IMR-90 (cell line): ENCODE results near the gene KRABD2.
A peak's percentile ranks its signal among the peaks of the same experiment; 100 is the strongest.

Experiments
- ATAC-seq: fragments of 200-7000 bp; cut with Tn5 transposase; 2 replicates; pipeline ENCODE4 v1.9.1; 2020; ENCODE audit warnings: low read depth, mild to moderate bottlenecking, moderate library complexity
- BruUV-seq: library from RNA; stranded (reverse); fragments of 400-500 nt; replicated peaks from 2 replicates; lab custom pipeline; 2021; lab: Mats Ljungman, UMichigan
- CTCF ChIA-PET: fragments of 300-600 bp; formaldehyde crosslinking; extraction: SDS; loops from one replicate; lab custom pipeline; 2021; ENCODE audit warnings: antibody characterized with exemption; lab: Yijun Ruan, JAX
- POLR2A ChIA-PET: fragments of 300-600 bp; sonication (Branson Sonifier 250); formaldehyde crosslinking; loops from one replicate; lab custom pipeline; 2022; ENCODE audit warnings: antibody characterized with exemption; ENCODE audit not compliant: unreplicated experiment; lab: Charles Lee
- DNase-seq: peaks from one replicate; pipeline ENCODE4 v3.0.0; 2013
- H2AFZ ChIP-seq: replicated peaks from 2 replicates; pipeline ENCODE3; 2013; ENCODE audit warnings: low read length, mild to moderate bottlenecking; ENCODE audit not compliant: poor library complexity
- H2AK5ac ChIP-seq: 2 replicates; pipeline ENCODE4 v1.6.1; 2013; ENCODE audit warnings: low read depth, low read length, inconsistent platforms
- H2AK9ac ChIP-seq: replicated peaks from 2 replicates; pipeline ENCODE3; 2013; ENCODE audit warnings: mild to moderate bottlenecking, low read depth, low read length, moderate library complexity; ENCODE audit not compliant: poor library complexity
- H2BK120ac ChIP-seq: 2 replicates; pipeline ENCODE4 v1.6.1; 2013; ENCODE audit warnings: low read depth, low read length, inconsistent platforms
- H2BK15ac ChIP-seq: 3 replicates; pipeline ENCODE4 v1.6.1; 2013; ENCODE audit warnings: low read depth, low read length, inconsistent platforms
- H2BK20ac ChIP-seq: 2 replicates; pipeline ENCODE4 v1.6.1; 2013; ENCODE audit warnings: low read depth, mild to moderate bottlenecking, inconsistent platforms, low read length, moderate library complexity
- H2BK5ac ChIP-seq: 2 replicates; pipeline ENCODE4 v1.6.1; 2013; ENCODE audit warnings: mild to moderate bottlenecking, low read depth, low read length, inconsistent platforms; ENCODE audit not compliant: poor library complexity, severe bottlenecking
- H3K14ac ChIP-seq: replicated peaks from 2 replicates; pipeline ENCODE4 v1.6.1; 2013; ENCODE audit warnings: low read depth, low read length, inconsistent platforms
- H3K18ac ChIP-seq: 2 replicates; pipeline ENCODE4 v1.6.1; 2013; ENCODE audit warnings: low read depth, low read length, control low read depth
- H3K23ac ChIP-seq: 2 replicates; pipeline ENCODE4 v1.6.1; 2013; ENCODE audit warnings: low read depth, low read length, inconsistent platforms
- H3K27ac ChIP-seq: 2 replicates; pipeline ENCODE4 v1.5.1; 2013; ENCODE audit warnings: mild to moderate bottlenecking, control low read depth, low read length; ENCODE audit not compliant: insufficient read depth
- H3K27me3 ChIP-seq: 2 replicates; pipeline ENCODE4 v1.6.1; 2013; ENCODE audit warnings: low read length; ENCODE audit not compliant: control insufficient read depth, insufficient read depth
- H3K36me3 ChIP-seq: 2 replicates; pipeline ENCODE4 v1.6.1; 2013; ENCODE audit warnings: low read length, mixed read lengths; ENCODE audit not compliant: control insufficient read depth, insufficient read depth
- H3K4ac ChIP-seq: 2 replicates; pipeline ENCODE4 v1.6.1; 2013; ENCODE audit warnings: low read depth, low read length, inconsistent platforms
- H3K4me1 ChIP-seq: 2 replicates; pipeline ENCODE4 v1.6.1; 2013; ENCODE audit warnings: low read length, mixed read lengths; ENCODE audit not compliant: control insufficient read depth, insufficient read depth
- H3K4me2 ChIP-seq: 2 replicates; pipeline ENCODE4 v1.6.1; 2013; ENCODE audit warnings: low read depth, mild to moderate bottlenecking, control low read depth, low read length, moderate library complexity
- H3K4me3 ChIP-seq: 2 replicates; pipeline ENCODE4 v1.5.1; 2013; ENCODE audit warnings: low read depth, mild to moderate bottlenecking, control low read depth, low read length, moderate library complexity; ENCODE audit not compliant: insufficient read depth
- H3K56ac ChIP-seq: 2 replicates; pipeline ENCODE4 v1.6.1; 2013; ENCODE audit warnings: low read length, inconsistent platforms; ENCODE audit not compliant: insufficient read depth; ENCODE audit errors: extremely low read depth
- H3K79me1 ChIP-seq, 2 experiments: 2 replicates each; pipeline ENCODE4 v1.6.1; 2013; ENCODE audit warnings: low read length in 2 of 2, inconsistent platforms in 1 of 2, low read depth in 1 of 2
- H3K9ac ChIP-seq: 2 replicates; pipeline ENCODE4 v1.6.1; 2013; ENCODE audit warnings: low read depth, low read length, control low read depth
- H3K9me1 ChIP-seq: 2 replicates; pipeline ENCODE4 v1.6.1; 2013; ENCODE audit warnings: low read length, inconsistent platforms; ENCODE audit not compliant: insufficient read depth
- H3K9me3 ChIP-seq: 2 replicates; pipeline ENCODE4 v1.6.1; 2013; ENCODE audit warnings: low read length; ENCODE audit not compliant: control insufficient read depth, insufficient read depth
- H4K20me1 ChIP-seq: 2 replicates; pipeline ENCODE4 v1.6.1; 2013; ENCODE audit warnings: low read length, inconsistent platforms; ENCODE audit not compliant: insufficient read depth
- H4K5ac ChIP-seq: 2 replicates; pipeline ENCODE4 v1.6.1; 2013; ENCODE audit warnings: mild to moderate bottlenecking, low read depth, low read length, control low read depth
- H4K8ac ChIP-seq, 2 experiments: 2 replicates each; pipeline ENCODE4 v1.6.1; 2013; ENCODE audit warnings: low read depth in 2 of 2, low read length in 2 of 2, control low read depth in 1 of 2, inconsistent platforms in 1 of 2
- H4K91ac ChIP-seq: 2 replicates; pipeline ENCODE4 v1.6.1; 2013; ENCODE audit warnings: low read depth, low read length, inconsistent platforms; ENCODE audit not compliant: insufficient read depth
- BHLHE40 ChIP-seq: fragments of 150-350 bp; IDR thresholded peaks from 2 replicates; pipeline ENCODE4 v1.6.1; 2016; ENCODE audit warnings: mild to moderate bottlenecking, low read depth, low read length
- CEBPB ChIP-seq: IDR thresholded peaks from 2 replicates; pipeline ENCODE4 v1.6.1; 2012; ENCODE audit warnings: low read depth, low read length, improper control_type of control experiment
- CHD1 ChIP-seq: IDR thresholded peaks from 2 replicates; pipeline ENCODE4 v1.6.1; 2012; ENCODE audit warnings: low read depth, low read length, improper control_type of control experiment
- CTCF ChIP-seq: conservative IDR thresholded peaks from 2 replicates; pipeline ENCODE4 v1.5.1; 2012; ENCODE audit warnings: mild to moderate bottlenecking, low read depth, low read length, improper control_type of control experiment
- ELK1 ChIP-seq: fragments of 150-350 bp; IDR thresholded peaks from 2 replicates; pipeline ENCODE4 v1.6.1; 2016; ENCODE audit warnings: low read depth, mild to moderate bottlenecking, low read length, moderate library complexity, borderline replicate concordance
- FOS ChIP-seq: fragments of 150-350 bp; IDR thresholded peaks from 2 replicates; pipeline ENCODE4 v1.6.1; 2016; ENCODE audit warnings: low read depth, low read length
- MAFK ChIP-seq: IDR thresholded peaks from 2 replicates; pipeline ENCODE4 v1.6.1; 2012; ENCODE audit warnings: low read depth, low read length, improper control_type of control experiment
- MAZ ChIP-seq: IDR thresholded peaks from 2 replicates; pipeline ENCODE4 v1.6.1; 2012; ENCODE audit warnings: low read depth, mild to moderate bottlenecking, low read length, improper control_type of control experiment, moderate library complexity, borderline replicate concordance
- MXI1 ChIP-seq: IDR thresholded peaks from 2 replicates; pipeline ENCODE4 v1.6.1; 2012; ENCODE audit warnings: low read depth, mild to moderate bottlenecking, low read length, moderate library complexity, borderline replicate concordance
- NFE2L2 ChIP-seq: fragments of 150-350 bp; IDR thresholded peaks from 2 replicates; pipeline ENCODE4 v1.6.1; 2016; ENCODE audit warnings: low read depth, mild to moderate bottlenecking, low read length
- POLR2A ChIP-seq: IDR thresholded peaks from 2 replicates; pipeline ENCODE4 v1.6.1; 2012; ENCODE audit warnings: mild to moderate bottlenecking, low read depth, low read length
- RAD21 ChIP-seq: IDR thresholded peaks from 2 replicates; pipeline ENCODE4 v1.6.1; 2012; ENCODE audit warnings: low read length, improper control_type of control experiment
- RCOR1 ChIP-seq: IDR thresholded peaks from 2 replicates; pipeline ENCODE4 v1.6.1; 2012; ENCODE audit warnings: mild to moderate bottlenecking, low read length, improper control_type of control experiment; ENCODE audit not compliant: insufficient replicate concordance
- RFX5 ChIP-seq: IDR thresholded peaks from 2 replicates; pipeline ENCODE4 v1.8.0; 2012; ENCODE audit warnings: low read depth, mild to moderate bottlenecking, low read length, moderate library complexity
- SMC3 ChIP-seq: fragments of 150-350 bp; IDR thresholded peaks from 2 replicates; pipeline ENCODE4 v1.6.1; 2016; ENCODE audit warnings: low read depth, mild to moderate bottlenecking, antibody characterized with exemption, low read length, moderate library complexity
- USF2 ChIP-seq: fragments of 150-350 bp; IDR thresholded peaks from 2 replicates; pipeline ENCODE4 v1.6.1; 2017; ENCODE audit warnings: mild to moderate bottlenecking, antibody characterized with exemption, low read length, low read depth
- WGBS, 2 experiments: methylation state at CpG; one replicate each; pipeline versions ENCODE4 v1.1.5 to v1.1.7; 2013; ENCODE audit warnings: missing lambda C conversion rate in 2 of 2; ENCODE audit not compliant: insufficient read length in 1 of 2; ENCODE audit errors: extremely low coverage in 2 of 2; 5-methylcytosine and 5-hydroxymethylcytosine counted together
- dilution Hi-C: fragments of 300-500 bp; cut with HindIII; formaldehyde crosslinking; loops from one replicate; pipeline ENCODE4 v1.14.3; 2018; ENCODE audit warnings: low sequenced_read_pairs; ENCODE audit not compliant: unreplicated experiment
- in situ Hi-C: fragments of 300-500 bp; cut with MboI; formaldehyde crosslinking; loops from 3 replicates; pipeline ENCODE4 v1.14.3; 2019; ENCODE audit warnings: low sequenced_read_pairs, inconsistent platforms, mixed read lengths
- intact Hi-C: fragments of 100-400 bp; cut with micrococcal nuclease; formaldehyde crosslinking; loops from 2 replicates; pipeline ENCODE4 v1.10.0; 2022

Gene KRABD2

GRCh38 chr17:8405499-8406016 is 29.1 kb upstream of the KRABD2 start:
- intact Hi-C loops, result no loop called here
- DNase-seq, result no peak
- no peaks in the 10 kb centered on the region for H3K36me3 ChIP-seq

More at GRCh38 chr17:8405499-8406016, 29.1 kb upstream of the KRABD2 start:
- H3K4me1 ChIP-seq, result no peaks in the 10 kb centered on the region
- no peak overlapping the region for H2BK120ac ChIP-seq
- H4K20me1 ChIP-seq, result no peaks in the 10 kb centered on the region
- H3K4ac ChIP-seq, result no peak overlapping the region
- ChIA-PET CTCF (interaction anchor here (0.6 kb wide), 1 partner anchor 10 kb away, joined by 3 read pairs; no protein-coding TSS in a partner anchor), POLR2A (no interaction called here)
- dilution Hi-C loops, result no loop called here
- peaks cover 6% of the 10 kb centered on the region for H3K27me3 ChIP-seq
- H3K23ac ChIP-seq, result no peak overlapping the region
- TF ChIP-seq CTCF (no peak), SMC3 (no peak), BHLHE40 (no peak), MXI1 (no peak), MAFK (no peak), ELK1 (no peak), RCOR1 (no peak), MAZ (no peak), CHD1 (no peak), FOS (no peak), RAD21 (no peak), CEBPB (no peak), USF2 (no peak), NFE2L2 (no peak), POLR2A (no peak), RFX5 (no peak)
- no peak overlapping the region for H4K8ac ChIP-seq
- H3K9me3 ChIP-seq, result no peaks in the 10 kb centered on the region
- peak overlapping the region; percentile 62 for H2AK9ac ChIP-seq
- in situ Hi-C loops, result no loop called here
- H3K79me1 ChIP-seq, result no peaks in the 10 kb centered on the region
- no peak overlapping the region for H2BK20ac ChIP-seq
- H3K9me1 ChIP-seq, result no peaks in the 10 kb centered on the region
- no peak overlapping the region for H3K27ac ChIP-seq
- no peak overlapping the region for H2AK5ac ChIP-seq
- H3K9ac ChIP-seq, result no peak overlapping the region
- H3K4me2 ChIP-seq, result no peak overlapping the region
- H3K18ac ChIP-seq, result no peak overlapping the region
- no peak overlapping the region for H2BK5ac ChIP-seq
- H2AFZ ChIP-seq, result peak overlapping the region; percentile 55
- no peak for ATAC-seq
- no peak overlapping the region for H3K56ac ChIP-seq
- no peak overlapping the region for H3K4me3 ChIP-seq
- H4K91ac ChIP-seq, result no peak overlapping the region
- H2BK15ac ChIP-seq, result no peak overlapping the region
- WGBS, 2 experiments, result 83% methylated on average over 1 of the region's 11 CpGs; no CpG with 5 or more reads in 1 of the 2 experiments
- H4K5ac ChIP-seq, result no peak overlapping the region
- H3K14ac ChIP-seq, result no peak overlapping the region
- no TSS peak for BruUV-seq
